Fibroblast of gingiva (primary cell): ENCODE results near the gene ELL.
"Not testable (repeated sequence)": the region's sequence is repeated elsewhere in the genome, so short reads cannot be mapped to it uniquely, and the experiment has no call there.

Experiments
- DNase-seq: peaks from one replicate; pipeline ENCODE4 v3.0.0-alpha.2; 2011; ENCODE audit warnings: low read depth

Gene ELL

DNA sequence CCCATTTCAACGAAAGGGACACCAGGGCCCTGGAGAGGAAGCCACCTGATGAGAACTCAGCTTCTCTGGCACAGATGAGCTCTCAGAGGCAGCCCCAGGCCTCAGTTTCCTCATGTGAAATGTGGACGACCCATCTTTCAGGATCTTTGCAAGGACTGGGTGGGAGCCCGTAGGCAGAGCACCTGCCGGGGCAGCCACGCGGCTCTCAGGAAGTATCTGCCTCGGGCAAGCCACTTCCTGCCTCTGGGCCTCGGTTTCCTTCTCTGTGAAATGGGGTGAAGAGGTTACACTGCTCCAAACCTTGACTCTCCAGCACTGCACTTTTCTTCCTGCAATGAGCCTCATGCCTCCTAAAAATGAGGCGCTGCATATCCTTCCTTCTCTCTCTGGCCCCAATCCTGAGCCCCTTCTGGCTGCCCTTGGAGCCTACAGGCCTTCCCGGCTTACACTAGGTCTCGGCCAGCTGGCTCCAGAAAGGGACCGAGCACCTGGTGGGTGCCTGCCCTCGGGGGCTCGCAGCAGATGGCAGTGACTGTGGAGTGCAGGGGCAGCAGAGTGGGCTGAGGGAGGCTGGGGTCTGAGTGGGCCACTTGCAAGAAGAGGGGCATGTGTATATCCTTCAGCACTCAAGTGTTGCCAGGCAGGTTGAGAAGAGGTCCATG, 99.2 kb downstream of the ELL start:
- DNase-seq = no peak

GRCh38 chr19:18421371-18421959, 100.4 kb downstream of the ELL start:
- DNase-seq = no peak

DNA sequence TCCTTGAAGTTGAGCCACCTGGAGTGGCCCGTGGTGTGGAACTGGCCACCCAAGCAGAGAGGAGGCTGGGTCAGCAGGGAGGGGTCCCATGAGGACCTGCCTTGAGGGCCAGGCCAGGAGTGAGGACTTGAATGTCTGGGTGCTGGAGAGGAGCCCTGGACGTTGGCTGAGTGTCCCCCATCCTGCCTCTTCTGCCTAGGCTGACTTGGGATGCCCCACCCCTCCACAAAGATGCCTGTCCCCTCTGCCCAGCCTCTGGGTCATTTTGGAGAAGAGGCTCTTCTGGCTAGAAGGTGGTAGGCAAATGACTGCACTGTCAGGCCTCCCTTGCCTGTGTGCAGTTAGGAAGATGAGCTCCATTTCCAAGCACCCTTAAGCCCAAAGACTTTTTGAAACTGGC, 100.9 kb downstream of the ELL start:
- DNase-seq = no peak

- DNase-seq = no peak
These were observed 102.0 kb downstream of the ELL start for GRCh38 chr19:18419699-18420460.

GRCh38 chr19:18419195-18419698, 102.6 kb downstream of the ELL start, which contains the start of gene SSBP4:
Gene SSBP4, plus strand, starts transcription at chr19:18419398. Its CDS starts 251 bp downstream, at chr19:18419649.
- DNase-seq = peak; percentile 78

DNA sequence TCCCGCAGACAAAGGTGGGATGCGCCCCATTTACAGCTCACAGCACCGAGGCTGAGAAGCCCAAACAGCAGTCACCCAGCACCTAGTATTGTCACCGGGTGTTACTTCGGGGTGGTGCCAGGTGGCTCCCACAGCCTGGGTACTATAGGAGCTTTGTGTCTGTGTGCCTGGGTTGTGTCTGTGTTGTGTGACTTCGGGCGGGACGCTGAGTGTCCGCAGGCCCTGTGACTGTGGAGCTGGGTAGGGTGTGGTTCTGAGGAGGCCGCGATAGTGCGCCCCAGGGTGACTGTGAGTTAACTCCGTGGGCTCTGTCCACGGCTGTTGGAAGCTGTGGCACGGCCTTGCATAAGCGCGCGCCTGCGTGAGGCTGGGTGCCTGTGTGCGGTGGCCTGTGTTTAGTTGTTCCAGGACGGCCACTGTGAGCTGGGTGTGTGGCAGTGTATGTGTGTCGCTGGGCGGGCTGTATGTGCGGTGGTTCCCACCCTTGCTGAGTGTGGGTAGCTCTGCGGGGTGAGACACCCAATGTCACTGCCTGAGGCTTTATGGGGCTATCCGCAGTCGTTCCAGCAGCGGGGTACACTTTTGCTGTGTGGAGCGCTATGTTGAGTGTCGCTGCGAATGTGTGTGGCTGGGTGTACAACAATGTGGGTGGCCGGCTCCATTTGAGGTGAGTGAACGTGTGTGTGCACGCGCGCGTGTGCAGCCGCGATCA, 103.2 kb downstream of the ELL start:
- peak; percentile 45 for DNase-seq

GRCh38 chr19:18418029-18418482, 103.8 kb downstream of the ELL start:
- DNase-seq = no peak

DNA sequence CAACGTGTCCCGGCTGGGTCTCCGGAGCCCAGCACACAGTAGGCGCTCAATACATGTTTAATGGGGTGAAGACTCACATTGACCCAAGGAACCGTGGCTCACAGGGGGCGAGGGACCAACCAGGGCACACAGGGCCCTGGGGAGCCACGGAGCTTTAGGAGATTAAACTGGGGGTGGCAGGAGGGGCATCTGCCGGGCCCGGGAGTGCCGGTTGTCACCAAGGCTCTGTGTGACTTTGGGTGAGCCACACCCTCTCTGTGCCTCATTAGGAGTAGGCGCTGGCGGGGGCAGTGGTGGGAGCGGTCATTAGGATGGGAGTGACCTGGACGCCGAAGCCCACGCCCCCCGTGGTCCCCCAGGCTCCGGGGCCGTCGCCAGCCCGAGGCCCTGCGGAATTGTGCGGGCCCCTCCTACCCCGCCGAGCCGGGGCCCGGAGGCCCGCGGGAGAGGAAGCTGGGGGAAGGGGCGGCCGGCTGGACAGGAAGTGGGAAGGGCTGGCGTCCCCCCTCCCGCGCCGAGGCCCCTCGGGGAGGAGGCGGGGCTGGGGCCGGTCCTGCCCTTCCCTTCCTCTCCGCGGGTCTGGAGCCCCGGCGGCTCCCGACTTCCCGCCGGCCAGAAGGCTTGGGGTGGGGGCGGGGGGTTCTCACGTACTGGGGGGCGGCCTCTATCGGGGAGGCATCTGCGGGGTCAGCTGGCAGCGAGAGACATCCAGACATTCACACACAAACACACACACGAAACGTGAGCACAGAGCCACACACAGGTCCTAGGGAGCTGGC, 104.4 kb downstream of the ELL start:
- peak; percentile 80 for DNase-seq

- peak; percentile 90 for DNase-seq
These were observed 105.1 kb downstream of the ELL start for GRCh38 chr19:18416778-18417249.

- peak; percentile 87 for DNase-seq
These were observed 106.5 kb downstream of the ELL start for GRCh38 chr19:18415178-18415867.

DNA sequence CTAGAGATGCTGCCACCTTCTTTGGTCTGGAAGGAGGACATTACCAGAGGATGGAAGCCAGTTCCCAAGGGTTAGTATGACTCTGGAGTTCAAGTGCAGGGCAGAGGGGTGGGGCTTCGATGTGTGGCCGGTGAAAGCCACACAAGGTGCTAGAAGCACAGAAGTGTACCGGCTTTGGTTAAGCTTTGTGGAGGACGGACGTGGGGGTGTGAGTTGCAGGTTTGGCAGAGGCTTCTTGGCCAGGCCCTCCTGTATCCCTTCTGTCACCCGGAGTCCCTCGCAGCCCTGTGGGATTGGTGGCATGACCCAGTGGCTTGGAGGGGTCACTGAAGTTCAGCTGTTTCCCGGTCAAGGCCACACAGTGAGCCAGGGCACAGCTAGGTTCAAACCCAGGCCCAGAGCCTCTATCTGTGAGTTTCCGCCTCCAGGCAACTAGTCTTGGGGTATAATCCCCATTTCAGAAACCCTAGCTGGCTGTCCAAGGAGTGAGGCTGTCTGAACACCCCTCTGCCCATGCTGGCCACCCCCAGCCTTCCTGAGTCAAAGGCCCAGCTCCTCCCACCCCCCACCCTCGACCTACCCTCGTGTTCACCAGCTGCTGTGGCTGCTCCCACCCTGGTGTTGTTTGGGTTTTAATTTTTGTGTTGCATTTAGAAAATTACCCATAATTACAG, 107.2 kb downstream of the ELL start:
- DNase-seq = no peak

- DNase-seq = no peak
These were observed 109.1 kb downstream of the ELL start for GRCh38 chr19:18412610-18413239.

GRCh38 chr19:18408053-18408476, 113.8 kb downstream of the ELL start:
- no peak for DNase-seq

DNA sequence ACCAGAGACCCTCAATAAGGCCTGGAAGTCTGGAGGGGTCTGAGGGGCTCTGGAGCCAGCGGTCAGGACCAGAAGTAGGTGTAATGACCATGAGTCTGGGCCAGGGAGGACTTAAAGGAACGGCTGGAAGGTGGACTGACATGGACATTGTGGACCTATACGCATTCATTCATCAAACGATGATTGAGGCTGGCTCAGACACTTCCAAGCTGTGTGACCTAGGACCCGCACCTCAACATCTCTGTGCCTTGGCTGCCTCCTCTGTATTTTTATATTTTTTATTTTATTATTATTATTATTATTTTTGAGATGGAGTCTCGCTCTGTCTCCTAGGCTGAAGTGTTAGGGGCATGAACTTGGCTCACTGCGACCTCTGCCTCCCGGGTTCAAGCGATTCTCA, 115.1 kb downstream of the ELL start:
- DNase-seq = no peak

- DNase-seq = not testable (repeated sequence)
These were observed 116.1 kb downstream of the ELL start for GRCh38 chr19:18405754-18406153.

- DNase-seq = not testable (repeated sequence)
These were observed 119.2 kb downstream of the ELL start for GRCh38 chr19:18402455-18403248.

- peak; percentile 54 for DNase-seq
These were observed 120.2 kb downstream of the ELL start for GRCh38 chr19:18401580-18402112.

DNA sequence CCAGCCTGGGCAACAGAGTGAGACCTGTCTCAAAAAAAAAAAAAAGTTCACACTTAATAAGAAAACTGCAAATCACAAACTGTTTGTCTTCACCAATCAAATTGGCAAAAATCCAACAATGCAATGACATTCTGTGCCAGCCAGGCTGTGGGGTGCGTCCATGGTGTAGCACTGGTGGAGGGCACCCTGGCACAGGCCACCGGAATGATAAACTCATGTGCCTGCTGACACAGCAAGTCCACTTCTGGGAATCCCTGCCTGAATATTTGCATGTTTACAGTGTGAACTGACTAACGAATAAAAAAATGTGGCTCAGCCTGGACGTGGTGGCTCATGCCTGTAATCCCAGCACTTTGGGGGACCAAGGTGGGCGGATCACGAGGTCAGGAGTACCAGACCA, 122.9 kb downstream of the ELL start:
- DNase-seq = peak; percentile 76
